ENCODE measurements around the gene TRIM2. TPM values are rescaled to one million over a fixed set of nuclear protein-coding genes. Genes with fewer than 3 reads are reported as not detected.

TRIM2 gene
- total RNA-seq, 2 experiments from 2014 or later: 1.9 to 3.4 TPM

- H3K4me3 ChIP-seq (ENCODE audit: low read length): no peak overlapping the region
- ChIA-PET CTCF (no interaction called here), POLR2A (no interaction called here)
- no peak for DNase-seq
- Mint-ChIP-seq H3K27me3 (peaks cover 4% of the 10 kb centered on the region), H3K4me3 (no peak overlapping the region), H3K9me3 (no peaks in the 10 kb centered on the region), H3K27ac (no peak overlapping the region), H3K4me1 (ENCODE audit: low read depth) (no peaks in the 10 kb centered on the region), H3K36me3 (ENCODE audit: low read depth) (no peaks in the 10 kb centered on the region)
- H3K36me3 ChIP-seq (ENCODE audit: insufficient read depth, low read length): no peaks in the 10 kb centered on the region
- H3K27ac ChIP-seq (ENCODE audit: low read depth in 1 of 2, low read length in 2 of 2): no peak overlapping the region
- no peaks in the 10 kb centered on the region for H3K9me3 ChIP-seq (ENCODE audit: control insufficient read depth in 1 of 2, insufficient read depth in 1 of 2, low read length in 2 of 2)
- ATAC-seq (ENCODE audit: poor library complexity): no peak
- H3K27me3 ChIP-seq (ENCODE audit: control insufficient read depth in 1 of 2, insufficient read depth in 2 of 2, low read length in 2 of 2): no peaks in the 10 kb centered on the region
- TF ChIP-seq CTCF (IDR thresholded peaks at IDR 0.05): no peak
- intact Hi-C loops (cut with DNase I, micrococcal nuclease): no loop called here
- H3K4me1 ChIP-seq (ENCODE audit: insufficient read depth, low read length): no peaks in the 10 kb centered on the region
These were observed 37.3 kb upstream of the TRIM2 start for GRCh38 chr4:153166716-153167501.

GRCh38 chr4:153169776-153170175 lies 34.5 kb upstream of the TRIM2 start:
- H3K9me3 Mint-ChIP-seq: no peaks in the 10 kb centered on the region
- H3K36me3 Mint-ChIP-seq (ENCODE audit: low read depth): no peaks in the 10 kb centered on the region
- no peak overlapping the region for H3K4me3 Mint-ChIP-seq
- no peak overlapping the region for H3K4me3 ChIP-seq (ENCODE audit: low read length)
- ChIA-PET CTCF (no interaction called here), POLR2A (interaction anchor here (1.0 kb wide), 1 partner anchor 127 kb away, joined by 3 read pairs; no protein-coding TSS in a partner anchor)
- H3K4me1 ChIP-seq (ENCODE audit: insufficient read depth, low read length): no peaks in the 10 kb centered on the region
- intact Hi-C loops (cut with DNase I, micrococcal nuclease): no loop called here
- H3K27me3 ChIP-seq (ENCODE audit: control insufficient read depth in 1 of 2, insufficient read depth in 2 of 2, low read length in 2 of 2): no peaks in the 10 kb centered on the region
- DNase-seq (no peak), ATAC-seq (ENCODE audit: poor library complexity) (no peak)
- no peaks in the 10 kb centered on the region for H3K4me1 Mint-ChIP-seq (ENCODE audit: low read depth)
- no peak for TF ChIP-seq CTCF (IDR thresholded peaks at IDR 0.05)
- no peaks in the 10 kb centered on the region for H3K9me3 ChIP-seq (ENCODE audit: control insufficient read depth in 1 of 2, insufficient read depth in 1 of 2, low read length in 2 of 2)
- no peak overlapping the region for H3K27ac ChIP-seq (ENCODE audit: low read depth in 1 of 2, low read length in 2 of 2)
- no peak overlapping the region for H3K27ac Mint-ChIP-seq
- H3K27me3 Mint-ChIP-seq: peaks cover 4% of the 10 kb centered on the region
- no peaks in the 10 kb centered on the region for H3K36me3 ChIP-seq (ENCODE audit: insufficient read depth, low read length)

GRCh38 chr4:153170407-153170806 lies 33.8 kb upstream of the TRIM2 start:
- DNase-seq (no peak), ATAC-seq (ENCODE audit: poor library complexity) (no peak)
- Mint-ChIP-seq H3K27me3 (peaks cover 4% of the 10 kb centered on the region), H3K27ac (no peak overlapping the region), H3K36me3 (ENCODE audit: low read depth) (no peaks in the 10 kb centered on the region), H3K4me3 (no peak overlapping the region), H3K4me1 (ENCODE audit: low read depth) (no peaks in the 10 kb centered on the region), H3K9me3 (no peaks in the 10 kb centered on the region)
- H3K36me3 ChIP-seq (ENCODE audit: insufficient read depth, low read length): no peaks in the 10 kb centered on the region
- CTCF ChIA-PET: no interaction called here
- H3K27me3 ChIP-seq (ENCODE audit: control insufficient read depth in 1 of 2, insufficient read depth in 2 of 2, low read length in 2 of 2): no peaks in the 10 kb centered on the region
- no peak overlapping the region for H3K27ac ChIP-seq (ENCODE audit: low read depth in 1 of 2, low read length in 2 of 2)
- H3K4me3 ChIP-seq (ENCODE audit: low read length): no peak overlapping the region
- POLR2A ChIA-PET: interaction anchor here (1.0 kb wide), 1 partner anchor 126 kb away, joined by 3 read pairs; no protein-coding TSS in a partner anchor
- no peaks in the 10 kb centered on the region for H3K4me1 ChIP-seq (ENCODE audit: insufficient read depth, low read length)
- no peaks in the 10 kb centered on the region for H3K9me3 ChIP-seq (ENCODE audit: control insufficient read depth in 1 of 2, insufficient read depth in 1 of 2, low read length in 2 of 2)
- intact Hi-C loops (cut with DNase I, micrococcal nuclease): no loop called here
- no peak for TF ChIP-seq CTCF (IDR thresholded peaks at IDR 0.05)
